ENCODE results near the gene SLC16A6.
A peak's percentile ranks its signal among the peaks of the same experiment; 100 is the strongest.
"Not testable (repeated sequence)": the region's sequence is repeated elsewhere in the genome, so short reads cannot be mapped to it uniquely, and the experiment has no call there.

SLC16A6 gene

GRCh38 chr17:68291836-68292688 is 1.1 kb upstream of the SLC16A6 start:
- peak; percentile 32 to 94 (median 68) for DNase-seq
- intact Hi-C loops (cut with DNase I): no loop called here

GRCh38 chr17:68290268-68290954 is 516 bp downstream of the SLC16A6 start:
- peak in 9 of 10 donors; percentile 15 to 90 (median 51) for DNase-seq
- intact Hi-C loops (cut with DNase I): no loop called here

- no peak for DNase-seq
- intact Hi-C loops (cut with DNase I): no loop called here
These were observed 1.0 kb downstream of the SLC16A6 start for GRCh38 chr17:68289936-68290267.

GRCh38 chr17:68289473-68289872 is 1.5 kb downstream of the SLC16A6 start:
- intact Hi-C loops (cut with DNase I): no loop called here
- DNase-seq: no peak

- intact Hi-C loops (cut with DNase I): no loop called here
- no peak for DNase-seq
These were observed 2.1 kb downstream of the SLC16A6 start for GRCh38 chr17:68288804-68289203.

GRCh38 chr17:68288375-68288774 is 2.6 kb downstream of the SLC16A6 start:
- intact Hi-C loops (cut with DNase I): no loop called here
- DNase-seq: no peak

GRCh38 chr17:68281965-68282364 is 9.0 kb downstream of the SLC16A6 start:
- DNase-seq; intact Hi-C loops (cut with DNase I): not testable (repeated sequence)

- intact Hi-C loops (cut with DNase I): no loop called here
- no peak for DNase-seq
These were observed 13.1 kb downstream of the SLC16A6 start for GRCh38 chr17:68277807-68278206.

- DNase-seq; intact Hi-C loops (cut with DNase I): not testable (repeated sequence)
These were observed 14.6 kb downstream of the SLC16A6 start for GRCh38 chr17:68276339-68276738.

- intact Hi-C loops (cut with DNase I): no loop called here
These were observed 17.2 kb downstream of the SLC16A6 start for GRCh38 chr17:68273722-68274121.

GRCh38 chr17:68265833-68266232 is 25.1 kb downstream of the SLC16A6 start:
- DNase-seq: not testable (repeated sequence)
- intact Hi-C loops (cut with DNase I): loop anchor here (10.0 kb wide), 1 partner anchor 499 kb away; no protein-coding TSS in a partner anchor

More at GRCh38 chr17:68273722-68274121, 17.2 kb downstream of the SLC16A6 start:
- DNase-seq: no peak

GRCh38 chr17:68263101-68263681 is 27.7 kb downstream of the SLC16A6 start:
- intact Hi-C loops (cut with DNase I): loop anchor here (2.0 to 10.0 kb wide), 3 partner anchors 174 to 502 kb away; no protein-coding TSS in a partner anchor
- DNase-seq: not testable (repeated sequence)

GRCh38 chr17:68262467-68262866 is 28.5 kb downstream of the SLC16A6 start:
- intact Hi-C loops (cut with DNase I): loop anchor here (2.0 to 10.0 kb wide), 3 partner anchors 175 to 502 kb away; no protein-coding TSS in a partner anchor

GRCh38 chr17:68260051-68260762 is 30.7 kb downstream of the SLC16A6 start:
- intact Hi-C loops (cut with DNase I): loop anchor here (5.0 to 10.0 kb wide), 2 partner anchors 177 to 505 kb away; no protein-coding TSS in a partner anchor
- DNase-seq: no peak

More at GRCh38 chr17:68262467-68262866, 28.5 kb downstream of the SLC16A6 start:
- not testable (repeated sequence) for DNase-seq

- DNase-seq; intact Hi-C loops (cut with DNase I): not testable (repeated sequence)
These were observed 31.3 kb downstream of the SLC16A6 start for GRCh38 chr17:68259648-68259951.

- DNase-seq: peak in 2 of 10 donors; percentile 24 to 76
- intact Hi-C loops (cut with DNase I): not testable (repeated sequence)
These were observed 31.9 kb downstream of the SLC16A6 start for GRCh38 chr17:68258890-68259647.

GRCh38 chr17:68257934-68258333 is 33.0 kb downstream of the SLC16A6 start:
- no peak for DNase-seq
- intact Hi-C loops (cut with DNase I): no loop called here

GRCh38 chr17:68256701-68257100 is 34.2 kb downstream of the SLC16A6 start:
- DNase-seq; intact Hi-C loops (cut with DNase I): not testable (repeated sequence)

GRCh38 chr17:68255731-68256538 is 35.0 kb downstream of the SLC16A6 start:
- intact Hi-C loops (cut with DNase I): no loop called here
- no peak for DNase-seq
